GM13976 (cell line): ENCODE data around the gene ADK.

ENCODE experiments used
- DNase-seq: peaks from one replicate; pipeline ENCODE4 v3.0.0; 2012; ENCODE audit warnings: low spot score
- in situ Hi-C: fragments of 300-500 bp; cut with MboI; formaldehyde crosslinking; loops from one replicate; pipeline ENCODE4 v1.12.0; 2022; ENCODE audit warnings: low sequenced_read_pairs, mixed read lengths, inconsistent platforms; ENCODE audit not compliant: unreplicated experiment
- TF ChIP-seq, protein P1 (sequence below): IDR thresholded peaks from 2 replicates; pipeline ENCODE4 v1.5.1; 2012; ENCODE audit warnings: borderline replicate concordance, mild to moderate bottlenecking; ENCODE audit not compliant: insufficient read depth; ENCODE audit errors: extremely low read depth, missing control alignments, control extremely low read depth

The ADK gene

DNA sequence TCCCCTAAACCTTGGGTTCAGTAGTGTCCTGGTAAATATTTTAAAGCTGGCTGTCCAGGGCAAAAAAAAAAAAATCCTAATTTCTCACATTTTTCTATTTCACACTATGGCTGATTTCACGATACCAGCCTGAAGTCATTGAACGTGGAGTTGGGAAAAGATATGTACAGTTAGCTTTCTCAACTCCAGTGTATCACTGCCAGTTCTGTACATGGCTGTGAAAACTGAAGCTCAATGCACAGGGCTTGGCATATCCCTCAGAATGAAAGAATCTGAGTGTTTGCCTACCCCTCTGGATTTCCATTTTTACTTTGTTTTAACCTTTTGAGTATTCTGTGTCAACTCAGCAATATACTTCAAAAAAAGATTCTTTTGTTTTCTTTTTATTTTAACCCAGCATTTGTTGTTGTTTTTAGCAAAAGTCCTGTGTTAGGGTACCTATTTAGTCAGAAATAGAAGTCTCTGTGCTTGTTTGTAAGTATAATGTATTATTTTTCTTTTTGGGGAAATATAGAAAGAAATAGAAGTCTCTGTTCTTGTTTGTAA is 274.5 kb downstream of the ADK start:
- DNase-seq: no peak
- TF ChIP-seq, protein P1, sequence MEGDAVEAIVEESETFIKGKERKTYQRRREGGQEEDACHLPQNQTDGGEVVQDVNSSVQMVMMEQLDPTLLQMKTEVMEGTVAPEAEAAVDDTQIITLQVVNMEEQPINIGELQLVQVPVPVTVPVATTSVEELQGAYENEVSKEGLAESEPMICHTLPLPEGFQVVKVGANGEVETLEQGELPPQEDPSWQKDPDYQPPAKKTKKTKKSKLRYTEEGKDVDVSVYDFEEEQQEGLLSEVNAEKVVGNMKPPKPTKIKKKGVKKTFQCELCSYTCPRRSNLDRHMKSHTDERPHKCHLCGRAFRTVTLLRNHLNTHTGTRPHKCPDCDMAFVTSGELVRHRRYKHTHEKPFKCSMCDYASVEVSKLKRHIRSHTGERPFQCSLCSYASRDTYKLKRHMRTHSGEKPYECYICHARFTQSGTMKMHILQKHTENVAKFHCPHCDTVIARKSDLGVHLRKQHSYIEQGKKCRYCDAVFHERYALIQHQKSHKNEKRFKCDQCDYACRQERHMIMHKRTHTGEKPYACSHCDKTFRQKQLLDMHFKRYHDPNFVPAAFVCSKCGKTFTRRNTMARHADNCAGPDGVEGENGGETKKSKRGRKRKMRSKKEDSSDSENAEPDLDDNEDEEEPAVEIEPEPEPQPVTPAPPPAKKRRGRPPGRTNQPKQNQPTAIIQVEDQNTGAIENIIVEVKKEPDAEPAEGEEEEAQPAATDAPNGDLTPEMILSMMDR: no peak
- in situ Hi-C loops: no loop called here

DNA sequence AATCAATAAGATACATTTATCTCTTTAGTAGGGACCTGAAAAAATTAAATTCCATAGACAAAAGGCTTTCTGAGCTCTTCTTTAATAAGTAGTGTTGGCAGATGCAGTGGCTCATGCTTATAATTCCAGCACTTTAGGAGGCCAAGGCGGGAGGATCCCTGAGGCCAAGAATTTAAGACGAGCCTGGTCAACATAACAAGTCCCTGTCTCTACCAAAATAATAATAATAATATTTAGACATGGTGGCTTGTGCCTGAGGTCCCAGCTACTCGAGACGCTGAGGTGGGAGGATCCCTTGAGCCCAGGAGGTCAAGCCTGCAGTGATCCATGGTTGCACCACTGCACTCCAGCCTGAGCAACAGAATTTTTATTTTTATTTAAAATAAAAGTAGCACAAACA is 280.8 kb downstream of the ADK start:
- TF ChIP-seq, protein P1: no peak
- DNase-seq: no peak
- in situ Hi-C loops: no loop called here

DNA sequence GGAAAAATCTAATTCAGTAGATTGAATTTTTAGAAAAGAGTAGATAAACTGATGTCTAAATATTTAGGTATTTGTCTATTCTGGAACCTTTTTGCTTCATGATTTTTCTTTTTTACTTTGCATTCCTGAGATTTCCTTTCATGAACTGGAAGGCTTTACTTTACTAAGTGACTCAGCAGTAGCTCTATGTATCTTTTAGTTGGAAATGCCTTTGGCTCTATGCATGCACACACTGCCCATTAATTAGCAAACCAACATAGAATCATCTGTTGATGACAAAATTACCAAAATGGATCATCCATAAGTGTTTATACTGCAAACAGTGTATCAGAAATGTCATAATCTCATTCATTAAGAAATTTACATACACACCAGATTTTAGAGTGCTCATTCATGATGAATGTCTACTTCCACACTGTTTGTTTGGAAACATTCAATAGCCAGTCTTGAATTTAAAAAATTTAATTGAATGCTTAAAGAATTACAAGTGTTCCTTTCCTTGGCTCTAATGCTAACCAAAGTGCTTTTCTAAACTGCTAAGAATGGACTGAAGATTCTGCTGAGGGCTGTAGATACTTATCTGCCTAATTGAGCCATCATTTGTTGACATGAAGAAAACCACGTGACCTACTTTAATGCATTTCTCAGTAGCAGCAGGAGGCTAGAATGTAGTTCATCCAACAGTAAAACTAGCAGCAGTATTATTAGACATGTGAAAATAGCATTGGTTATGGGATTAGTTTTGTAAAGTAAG is 282.0 kb downstream of the ADK start:
- TF ChIP-seq, protein P1: no peak
- DNase-seq: no peak
- in situ Hi-C loops: no loop called here

DNA sequence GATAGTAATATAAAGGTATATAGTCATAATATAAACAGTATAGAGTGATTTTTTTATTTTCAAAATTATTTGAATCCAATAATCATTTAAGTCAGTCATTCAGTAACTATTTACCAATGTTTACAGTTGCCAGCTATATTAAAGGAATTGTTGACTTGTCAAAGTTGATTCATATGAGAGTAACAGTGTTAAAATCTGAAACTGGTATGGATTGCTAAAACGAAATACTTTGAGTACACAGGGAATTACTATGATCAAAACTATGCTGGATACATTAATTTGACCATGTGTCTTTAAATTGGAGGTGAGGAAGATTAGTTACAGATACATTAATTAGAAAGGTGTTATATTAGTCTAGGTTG is 282.6 kb downstream of the ADK start:
- in situ Hi-C loops: no loop called here
- TF ChIP-seq, protein P1: no peak
- no peak for DNase-seq

DNA sequence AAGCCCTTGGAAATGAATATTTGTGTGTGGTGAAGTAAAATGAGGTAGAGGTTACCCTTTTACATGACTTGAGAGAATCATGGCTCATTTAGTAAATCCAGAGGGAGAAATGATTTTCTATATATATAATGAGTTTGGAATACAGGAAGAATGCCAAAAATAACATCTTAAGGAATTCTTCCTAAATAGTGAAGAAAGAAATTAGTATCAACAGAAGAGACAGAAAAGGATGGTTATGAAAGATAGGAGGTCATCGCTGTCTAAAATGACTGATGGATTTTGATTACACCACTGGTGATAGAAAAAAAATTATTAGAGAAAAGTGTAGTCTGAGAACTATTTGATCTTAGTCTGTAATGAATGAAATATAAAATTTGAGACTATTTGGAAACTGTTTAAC is 283.0 kb downstream of the ADK start:
- TF ChIP-seq, protein P1: no peak
- in situ Hi-C loops: no loop called here
- no peak for DNase-seq

DNA sequence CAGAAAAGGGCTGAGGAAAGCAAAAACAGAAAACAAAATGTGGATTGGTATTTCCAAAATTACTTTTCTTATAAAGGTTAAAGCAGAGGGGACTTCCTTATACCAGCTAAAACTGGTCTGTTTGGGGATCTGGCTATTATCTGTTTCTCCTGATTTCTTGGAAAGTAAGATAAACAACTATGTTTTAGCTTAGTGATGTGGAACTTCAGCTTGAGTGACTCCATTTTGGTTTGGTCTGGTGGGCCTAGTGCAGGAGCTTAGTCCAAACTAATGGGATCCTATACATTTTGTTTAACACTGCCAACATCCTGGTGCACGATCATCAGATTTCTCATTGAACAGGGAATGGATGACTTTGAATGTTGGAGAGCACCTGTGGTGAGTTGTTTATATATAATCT is 283.5 kb downstream of the ADK start:
- in situ Hi-C loops: no loop called here
- no peak for DNase-seq

More for the DNA sequence above, 283.5 kb downstream of the ADK start:
- TF ChIP-seq, protein P1: no peak
